Measurements from ENCODE around the gene IDS.
"Not testable (repeated sequence)": the region's sequence is repeated elsewhere in the genome, so short reads cannot be mapped to it uniquely, and the experiment has no call there.

Gene IDS

GRCh38 chrX:149504915-149505651, at the start of gene IDS:
Gene IDS, minus strand, starts transcription at chrX:149505306. Its CDS starts 169 bp downstream, at chrX:149505137.
- DNase-seq (ENCODE audit: low read depth) = peak; percentile 77

DNA sequence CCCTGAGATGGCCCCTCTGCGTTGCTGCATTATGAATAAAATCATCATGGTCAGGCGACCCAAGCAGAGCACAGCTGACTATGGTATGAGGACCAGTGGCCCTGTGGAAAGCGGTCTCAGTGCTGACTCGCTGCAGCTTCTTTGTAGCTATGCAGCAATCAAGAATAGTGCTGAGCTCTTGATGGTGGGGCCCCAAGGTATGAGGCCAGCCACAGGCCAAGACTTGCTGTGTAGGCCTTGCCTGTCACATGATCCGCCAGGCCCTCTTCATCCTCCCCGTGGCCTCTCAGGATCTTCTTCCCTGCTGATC, 46.8 kb upstream of the IDS start:
- DNase-seq (ENCODE audit: low read depth) = not testable (repeated sequence)

DNA sequence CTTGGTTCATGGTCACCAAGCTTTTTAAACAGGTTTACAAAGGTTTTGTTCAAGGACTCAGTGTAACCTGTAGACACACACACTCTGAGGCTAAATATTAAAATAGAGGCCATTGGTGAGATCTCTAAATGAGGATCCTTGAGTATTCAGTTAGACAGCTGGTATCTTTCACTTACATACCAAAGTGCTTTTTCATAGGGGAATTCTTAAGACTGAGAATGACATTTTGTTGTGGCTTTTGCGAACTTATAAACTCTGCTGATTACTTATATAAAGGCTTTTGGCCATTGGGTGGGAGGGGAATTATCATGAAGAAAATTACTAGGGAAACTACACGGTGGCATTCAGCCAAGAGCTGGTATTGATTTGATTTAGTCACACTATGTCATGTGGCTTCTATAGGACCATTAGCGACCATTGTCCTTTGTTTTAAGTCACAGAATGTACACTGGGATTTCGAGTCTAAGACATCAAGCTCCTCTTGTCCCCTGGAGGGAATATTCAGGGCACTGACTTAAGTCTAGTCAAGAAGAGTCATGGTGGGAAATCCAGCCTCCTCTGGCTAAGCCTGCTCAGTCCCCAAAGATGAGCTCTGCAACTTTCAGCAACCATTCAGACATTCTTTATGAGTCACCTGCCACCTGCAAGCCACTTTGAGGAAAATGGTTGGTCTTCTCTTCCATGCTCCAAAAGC, 46.3 kb upstream of the IDS start:
- not testable (repeated sequence) for DNase-seq (ENCODE audit: low read depth)

DNA sequence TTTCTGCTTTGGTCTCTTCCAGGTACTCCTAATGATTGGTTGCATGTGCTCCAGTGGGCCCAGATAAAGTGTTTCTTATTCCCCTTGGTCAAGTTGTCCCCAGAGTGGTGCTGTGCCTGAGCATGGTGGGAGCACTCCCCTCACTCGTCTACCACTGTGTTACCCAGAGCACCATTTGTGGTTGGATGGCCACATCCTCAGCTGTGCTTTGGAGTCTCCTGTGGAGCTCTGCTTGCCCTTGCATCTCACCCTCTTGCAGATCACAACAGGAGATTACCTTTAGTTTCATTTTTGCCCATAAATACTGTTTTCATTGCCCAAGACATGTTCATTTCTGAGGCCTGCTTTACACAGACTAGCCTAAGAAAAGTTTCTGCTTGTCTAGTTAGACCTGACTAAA, 45.3 kb upstream of the IDS start:
- not testable (repeated sequence) for DNase-seq (ENCODE audit: low read depth)

- not testable (repeated sequence) for DNase-seq (ENCODE audit: low read depth)
Measured at GRCh38 chrX:149549701-149550100, 44.6 kb upstream of the IDS start, which contains the start of gene HSFX3. Gene HSFX3, minus strand, starts transcription at chrX:149549924. Its CDS starts 72 bp downstream, at chrX:149549852.

GRCh38 chrX:149547782-149548181, 42.7 kb upstream of the IDS start:
- not testable (repeated sequence) for DNase-seq (ENCODE audit: low read depth)

- not testable (repeated sequence) for DNase-seq (ENCODE audit: low read depth)
Measured at GRCh38 chrX:149546962-149547361, 41.9 kb upstream of the IDS start.

DNA sequence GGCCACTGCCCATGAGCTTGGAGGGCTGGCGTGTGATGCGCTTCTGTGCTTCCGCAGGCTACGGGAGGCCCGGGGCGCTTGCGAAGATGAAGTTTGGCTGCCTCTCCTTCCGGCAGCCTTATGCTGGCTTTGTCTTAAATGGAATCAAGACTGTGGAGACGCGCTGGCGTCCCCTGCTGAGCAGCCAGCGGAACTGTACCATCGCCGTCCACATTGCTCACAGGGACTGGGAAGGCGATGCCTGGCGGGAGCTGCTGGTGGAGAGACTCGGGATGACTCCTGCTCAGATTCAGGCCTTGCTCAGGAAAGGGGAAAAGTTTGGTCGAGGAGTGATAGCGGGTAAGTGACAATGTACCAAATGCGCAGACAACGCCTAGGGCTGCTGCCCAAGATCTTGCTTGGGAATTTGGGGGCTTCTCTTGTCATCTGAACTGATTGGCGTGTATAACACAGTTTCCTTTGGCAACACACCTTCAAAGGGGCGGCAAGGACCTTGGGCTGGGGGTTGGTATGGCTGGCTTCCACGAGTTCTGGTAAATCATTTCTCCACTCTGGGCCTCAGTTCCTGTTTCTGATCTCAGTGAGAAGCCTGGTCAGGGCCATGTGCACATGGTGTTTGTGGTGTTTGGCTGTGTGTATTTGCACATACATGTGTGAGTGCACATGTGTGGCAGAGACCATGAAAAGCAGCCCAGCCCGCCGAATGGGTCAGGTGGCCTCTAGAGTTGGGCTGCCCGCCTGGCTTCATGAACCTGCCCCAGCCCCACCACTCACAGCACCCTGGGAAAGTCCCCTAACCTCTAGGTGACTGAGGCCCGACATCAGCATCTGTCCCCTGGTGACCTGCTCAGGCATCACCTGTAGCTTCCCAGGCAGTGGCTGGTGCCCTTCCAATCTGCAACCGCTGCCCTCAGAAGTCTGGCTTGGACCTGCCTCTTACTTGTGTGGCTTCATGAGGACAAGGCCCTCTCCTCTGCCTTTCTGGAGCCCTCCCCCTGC, 40.7 kb upstream of the IDS start:
- DNase-seq (ENCODE audit: low read depth) = not testable (repeated sequence)

- no peak for DNase-seq (ENCODE audit: low read depth)
Measured at GRCh38 chrX:149541521-149542047, 36.5 kb upstream of the IDS start.

DNA sequence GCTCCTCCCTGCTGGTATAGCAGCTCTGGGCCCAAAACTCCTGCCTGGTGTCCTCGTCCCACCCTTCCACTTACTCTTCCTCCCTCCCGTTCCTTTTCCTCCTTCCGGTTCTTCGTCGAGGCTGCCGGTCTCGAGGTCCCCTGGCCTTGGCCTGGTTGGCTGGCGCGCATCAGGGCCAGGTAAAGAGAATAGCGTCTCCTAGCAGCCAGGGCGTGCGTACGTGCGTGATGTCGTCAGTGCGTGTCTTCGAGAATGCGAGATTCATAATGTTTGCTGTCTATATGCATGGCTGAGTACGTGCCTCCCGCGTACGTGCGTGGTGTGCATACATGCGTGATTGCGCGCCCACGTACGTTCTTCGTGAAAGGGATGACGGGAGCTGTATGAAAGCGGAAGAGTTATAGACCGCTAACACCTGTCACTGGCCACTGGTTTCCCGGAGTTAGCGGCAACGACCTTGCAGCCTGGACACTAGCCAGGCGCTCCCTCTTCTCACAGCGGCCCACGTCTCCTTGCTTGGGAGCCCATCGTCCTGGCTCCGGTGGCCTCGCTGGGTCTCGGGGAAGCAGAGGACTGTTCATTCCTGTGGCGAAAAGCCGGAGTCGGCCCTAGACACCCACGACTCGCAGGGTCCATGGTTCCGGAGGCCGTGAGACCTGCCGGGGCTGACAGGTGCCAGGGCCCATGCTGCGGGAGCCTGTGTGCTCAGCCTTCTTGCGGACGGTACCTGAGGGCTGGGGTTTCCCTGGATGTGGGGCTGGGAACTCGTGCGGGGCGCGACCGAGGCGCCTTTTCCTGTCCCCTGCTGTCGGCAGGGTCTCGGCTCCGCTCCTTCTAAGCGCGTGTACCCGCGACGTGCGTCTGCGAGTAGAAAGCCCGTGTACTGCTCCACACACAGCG, 35.8 kb upstream of the IDS start, which contains the start of gene EOLA1:
Gene EOLA1, plus strand, starts transcription at position 392 of the 900 bp plus-strand sequence. CDS start 4,619 bp downstream, outside the sequence.
- DNase-seq (ENCODE audit: low read depth) = peak; percentile 97

GRCh38 chrX:149540131-149540620, 35.1 kb upstream of the IDS start:
- DNase-seq (ENCODE audit: low read depth) = peak; percentile 77

DNA sequence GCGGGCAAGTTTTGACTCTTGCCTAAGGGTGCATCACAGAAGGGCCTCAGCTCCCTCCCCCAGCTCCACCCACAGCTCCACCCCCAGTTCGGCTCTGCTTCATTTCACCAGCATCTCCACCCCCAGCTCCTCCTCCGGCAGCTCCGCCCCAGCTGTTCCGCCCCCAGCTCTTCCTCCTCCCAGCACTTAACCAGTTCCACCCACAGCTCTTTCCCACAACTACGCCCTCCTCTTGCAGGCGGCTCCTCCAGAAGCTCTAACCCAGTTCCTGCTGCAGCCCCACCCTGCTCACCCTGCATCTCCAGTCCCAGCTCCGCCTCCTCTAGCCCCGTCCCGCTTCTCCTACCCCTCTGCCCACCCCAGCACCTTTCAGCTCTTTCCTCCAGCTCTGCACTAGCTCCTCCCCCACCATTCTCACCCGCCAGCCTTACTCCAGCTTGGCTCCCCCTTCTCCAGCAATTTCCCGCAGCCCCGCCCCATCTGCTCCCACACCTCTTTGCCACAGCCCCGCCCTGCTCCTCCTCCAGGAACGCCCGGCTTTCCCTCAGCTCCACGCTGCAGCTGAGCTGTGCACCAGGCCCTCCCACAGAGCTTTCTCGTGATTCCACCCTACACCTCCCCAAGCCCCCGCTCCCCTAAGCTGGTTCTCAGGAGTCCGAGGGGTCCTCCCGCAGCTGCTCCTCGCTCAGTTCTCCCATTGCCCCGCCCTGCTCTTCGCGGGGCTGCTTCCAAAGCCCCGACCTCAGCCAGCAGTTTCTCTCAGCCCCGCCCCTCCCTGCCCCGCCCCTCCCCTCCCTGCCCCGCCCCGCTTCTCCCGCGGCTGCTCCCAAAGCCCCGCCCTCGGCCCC, 34.4 kb upstream of the IDS start:
- peak; percentile 93 for DNase-seq (ENCODE audit: low read depth)

DNA sequence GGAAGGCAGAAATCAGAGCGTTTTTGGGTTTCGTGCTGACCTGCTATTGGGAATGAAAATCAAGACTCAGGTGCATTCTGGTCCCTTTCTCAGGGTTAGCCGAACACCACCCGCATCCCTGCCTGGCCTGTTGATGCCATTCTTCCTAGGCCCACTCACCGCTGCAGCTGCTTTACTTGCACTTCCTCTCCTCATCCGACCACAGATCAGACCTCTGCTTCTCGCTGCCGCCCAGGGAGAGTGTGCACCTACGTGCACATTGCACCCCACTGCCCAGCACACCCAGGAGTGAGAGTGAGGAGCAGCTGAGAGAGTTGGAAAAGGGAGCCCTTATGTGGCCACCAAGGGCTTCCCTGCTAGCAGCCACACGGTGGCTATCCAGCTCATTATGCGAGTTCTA, 32.4 kb upstream of the IDS start:
- not testable (repeated sequence) for DNase-seq (ENCODE audit: low read depth)

DNA sequence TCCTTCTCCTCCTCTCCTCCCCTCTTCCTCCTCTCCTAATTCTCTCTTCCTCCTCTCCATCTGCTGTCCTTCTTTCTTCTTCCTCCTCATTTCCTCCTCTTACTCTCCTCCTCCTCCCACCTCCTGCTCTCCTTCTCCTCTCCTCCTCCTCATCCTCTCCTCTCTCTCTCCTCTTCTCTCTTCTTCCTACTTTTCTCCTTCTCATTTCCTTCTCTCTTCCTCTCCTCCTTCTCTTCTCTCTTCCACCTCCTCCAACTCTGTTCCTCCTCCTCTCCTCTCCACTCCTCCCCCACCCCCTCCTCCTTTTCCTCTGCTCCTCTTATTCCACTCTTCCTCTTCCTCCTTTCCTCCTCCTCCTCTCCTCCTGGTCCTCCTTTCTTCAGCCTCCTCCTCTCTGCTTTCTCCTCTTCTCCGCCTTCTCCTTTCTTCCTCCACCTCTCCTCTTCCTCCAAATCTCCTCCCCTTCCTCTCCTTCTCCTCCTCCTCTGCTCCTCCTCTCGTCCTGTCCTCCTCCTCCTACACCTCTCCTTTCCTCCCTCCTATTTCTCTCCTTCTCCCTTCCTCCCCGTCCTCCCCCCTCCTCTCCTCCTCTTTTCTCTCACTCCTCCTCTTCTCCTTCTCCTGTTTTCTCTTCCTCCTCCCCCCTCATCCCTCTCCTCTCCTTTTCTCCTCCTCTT, 30.0 kb upstream of the IDS start:
- not testable (repeated sequence) for DNase-seq (ENCODE audit: low read depth)

DNA sequence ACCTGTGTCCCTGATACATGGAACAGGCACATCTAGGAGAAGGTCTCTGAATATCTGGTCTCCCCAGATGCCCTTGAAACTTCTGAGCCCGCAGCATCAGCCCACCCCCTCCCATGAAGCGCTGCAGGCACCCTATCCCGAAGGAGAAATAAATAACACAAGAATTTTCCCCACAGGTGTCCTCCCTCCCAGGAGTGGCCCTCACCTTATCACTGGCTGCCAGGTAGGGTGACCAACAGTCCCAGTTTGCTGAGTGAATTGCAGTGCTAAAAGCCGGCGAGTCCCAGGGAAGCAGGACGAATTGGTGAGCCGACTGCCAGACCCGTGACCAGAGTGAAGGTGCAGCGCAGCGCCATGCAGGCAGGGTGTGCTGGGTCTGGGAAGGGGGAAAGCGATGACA, 28.9 kb upstream of the IDS start:
- DNase-seq (ENCODE audit: low read depth) = not testable (repeated sequence)

DNA sequence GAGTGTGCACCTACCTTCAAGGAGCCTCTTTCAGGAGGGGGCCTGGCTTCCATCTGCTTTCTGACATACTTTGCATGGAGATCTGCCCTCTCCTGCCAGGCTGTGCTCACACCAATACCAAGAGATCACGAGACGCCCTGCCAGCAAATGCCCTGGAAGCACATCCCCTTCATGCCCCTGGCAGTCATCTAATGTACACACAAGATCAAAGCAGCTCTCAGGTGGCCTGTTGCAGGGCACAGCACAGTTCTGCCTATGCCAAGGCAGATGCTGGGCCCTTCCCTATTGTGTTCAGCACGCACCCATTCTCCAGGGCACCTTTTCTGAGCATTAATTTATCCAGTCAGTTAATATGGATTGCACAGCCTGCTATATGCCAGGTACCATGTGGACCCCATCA, 27.8 kb upstream of the IDS start:
- DNase-seq (ENCODE audit: low read depth) = not testable (repeated sequence)

DNA sequence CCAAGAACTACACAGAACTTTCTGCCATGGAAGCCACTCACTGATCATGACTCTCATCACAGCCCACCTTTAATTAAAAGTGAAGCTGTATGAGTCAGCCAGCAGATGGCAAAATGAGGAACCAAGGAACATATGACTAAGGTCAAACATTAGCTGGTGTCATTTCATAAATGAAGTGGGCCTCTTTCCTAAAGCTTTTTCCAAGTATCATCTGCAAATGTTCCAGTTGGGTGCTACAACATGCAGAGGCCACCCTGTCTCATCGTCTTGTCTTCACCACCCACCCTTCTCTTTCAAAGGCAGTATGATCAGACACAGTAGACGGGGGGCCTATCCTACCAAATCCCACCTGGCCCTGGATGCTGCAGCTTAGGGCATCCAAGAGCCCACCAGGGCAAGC, 26.5 kb upstream of the IDS start:
- DNase-seq (ENCODE audit: low read depth) = no peak

DNA sequence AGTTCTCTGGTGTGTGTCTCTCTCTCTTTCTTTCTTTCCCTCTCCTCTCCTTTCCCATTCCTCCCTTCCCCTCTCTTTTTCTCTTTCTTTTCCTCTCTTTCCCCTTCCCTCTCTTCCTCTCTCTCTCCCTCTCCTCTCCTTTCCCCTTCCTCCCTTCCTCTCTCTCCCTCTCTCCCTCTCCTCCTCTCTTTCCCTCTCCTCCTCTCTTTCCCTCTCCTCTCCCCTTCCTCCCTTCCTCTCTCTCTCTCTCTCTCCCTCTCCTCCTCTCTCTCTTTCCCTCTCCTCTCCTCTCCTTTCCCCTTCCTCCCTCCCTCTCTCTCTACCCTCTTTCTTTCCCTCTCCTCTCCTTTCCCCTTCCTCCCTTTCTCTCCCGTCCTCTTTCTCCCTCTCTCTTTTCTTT, 23.3 kb upstream of the IDS start:
- DNase-seq (ENCODE audit: low read depth) = no peak

GRCh38 chrX:149527705-149528104, 22.6 kb upstream of the IDS start:
- peak; percentile 18 for DNase-seq (ENCODE audit: low read depth)
